MM.1S (cell line): ENCODE results near the gene INPP4B.

ENCODE experiments used
- DNase-seq: peaks from one replicate; pipeline ENCODE4 v3.0.0-alpha.2; 2015
- H2AFZ ChIP-seq: fragments of 300-600 bp; sonication (generic); 2 replicates; pipeline ENCODE4 v1.6.0; 2016; ENCODE audit warnings: antibody characterized with exemption, low read length
- H3F3A ChIP-seq: fragments of 300-600 bp; sonication (generic); 2 replicates; pipeline ENCODE4 v1.6.1; 2016; ENCODE audit warnings: mild to moderate bottlenecking, antibody characterized with exemption, low read length, moderate library complexity, mixed read lengths; ENCODE audit not compliant: insufficient read depth
- H3K27ac ChIP-seq: fragments of 300-600 bp; sonication (generic); 2 replicates; pipeline ENCODE4 v1.5.1; 2016; ENCODE audit warnings: mild to moderate bottlenecking, low read length
- H3K27me3 ChIP-seq: fragments of 300-600 bp; sonication (generic); replicated peaks from 2 replicates; pipeline ENCODE4 v1.6.0; 2016; ENCODE audit warnings: low read length; ENCODE audit not compliant: insufficient read depth
- H3K36me3 ChIP-seq: fragments of 300-600 bp; sonication (generic); replicated peaks from 2 replicates; pipeline ENCODE4 v1.6.1; 2016; ENCODE audit warnings: mild to moderate bottlenecking, low read length, mixed read lengths; ENCODE audit not compliant: insufficient read depth
- H3K4me1 ChIP-seq: fragments of 300-600 bp; sonication (generic); 2 replicates; pipeline ENCODE4 v1.6.1; 2016; ENCODE audit warnings: low read length, mixed read lengths
- H3K4me2 ChIP-seq: fragments of 300-600 bp; sonication (generic); 2 replicates; pipeline ENCODE4 v1.6.0; 2016; ENCODE audit warnings: low read depth, low read length
- H3K4me3 ChIP-seq: fragments of 300-600 bp; sonication (generic); 2 replicates; pipeline ENCODE4 v1.5.1; 2016; ENCODE audit warnings: low read length, mixed read lengths
- H3K79me2 ChIP-seq: fragments of 300-600 bp; sonication (generic); 2 replicates; pipeline ENCODE4 v1.6.1; 2016; ENCODE audit warnings: mixed run types, low read length, mixed read lengths
- H3K9ac ChIP-seq: fragments of 300-600 bp; sonication (generic); 2 replicates; pipeline ENCODE4 v1.6.1; 2016; ENCODE audit warnings: low read length, mixed read lengths
- H3K9me2 ChIP-seq: fragments of 300-600 bp; sonication (generic); replicated peaks from 2 replicates; pipeline ENCODE4 v1.6.1; 2016; ENCODE audit warnings: mild to moderate bottlenecking, low read length, mixed read lengths; ENCODE audit not compliant: insufficient read depth
- H3K9me3 ChIP-seq: fragments of 300-600 bp; sonication (generic); replicated peaks from 2 replicates; pipeline ENCODE4 v1.6.1; 2016; ENCODE audit warnings: mild to moderate bottlenecking, low read length, mixed read lengths; ENCODE audit not compliant: insufficient read depth
- H4K20me1 ChIP-seq: fragments of 300-600 bp; sonication (generic); 2 replicates; pipeline ENCODE4 v1.6.1; 2016; ENCODE audit warnings: mild to moderate bottlenecking, low read length, moderate library complexity, mixed read lengths; ENCODE audit not compliant: insufficient read depth
- CTCF ChIP-seq: fragments of 300-600 bp; sonication (generic); IDR thresholded peaks from 2 replicates; pipeline ENCODE4 v1.5.1; 2016; ENCODE audit warnings: antibody characterized with exemption, low read length, mixed read lengths
- EZH2 ChIP-seq: fragments of 300-600 bp; sonication (generic); optimal IDR thresholded peaks from 2 replicates; pipeline ENCODE3; 2017; ENCODE audit warnings: low read depth, mild to moderate bottlenecking, antibody characterized with exemption, low read length, mixed read lengths
- EZH2phosphoT487 ChIP-seq: fragments of 300-600 bp; sonication (generic); IDR thresholded peaks from 2 replicates; pipeline ENCODE4 v1.6.1; 2018; ENCODE audit warnings: antibody characterized with exemption, low read length

INPP4B gene

GRCh38 chr4:142777045-142777743 lies 68.9 kb downstream of the INPP4B start:
- H3K79me2 ChIP-seq: no peaks in the 10 kb centered on the region
- no peaks in the 10 kb centered on the region for H3K9me3 ChIP-seq
- no peak overlapping the region for H3K4me3 ChIP-seq
- no peaks in the 10 kb centered on the region for H3F3A ChIP-seq
- no peak for TF ChIP-seq CTCF
- no peak for TF ChIP-seq EZH2
- TF ChIP-seq EZH2phosphoT487: no peak
- H3K36me3 ChIP-seq: no peaks in the 10 kb centered on the region
- H3K27me3 ChIP-seq: no peaks in the 10 kb centered on the region
- no peaks in the 10 kb centered on the region for H4K20me1 ChIP-seq
- H3K9ac ChIP-seq: no peak overlapping the region
- H3K9me2 ChIP-seq: no peaks in the 10 kb centered on the region
- no peak overlapping the region for H3K4me2 ChIP-seq
- DNase-seq: no peak
- H2AFZ ChIP-seq: no peak overlapping the region
- no peaks in the 10 kb centered on the region for H3K4me1 ChIP-seq
- H3K27ac ChIP-seq: no peak overlapping the region

- no peak for DNase-seq
These were observed 70.1 kb downstream of the INPP4B start for GRCh38 chr4:142776026-142776425.

GRCh38 chr4:142773505-142773904 lies 72.6 kb downstream of the INPP4B start:
- Histone ChIP-seq H3K9ac (no peak overlapping the region), H3K9me2 (no peaks in the 10 kb centered on the region), H3K27me3 (no peaks in the 10 kb centered on the region), H3K27ac (no peak overlapping the region), H3K4me1 (no peaks in the 10 kb centered on the region), H2AFZ (no peak overlapping the region), H3K4me2 (no peak overlapping the region), H3K9me3 (no peaks in the 10 kb centered on the region), H3K36me3 (no peaks in the 10 kb centered on the region), H3F3A (no peaks in the 10 kb centered on the region), H4K20me1 (no peaks in the 10 kb centered on the region), H3K4me3 (no peak overlapping the region), H3K79me2 (no peaks in the 10 kb centered on the region)
- TF ChIP-seq EZH2phosphoT487 (no peak), EZH2 (no peak), CTCF (no peak)
- no peak for DNase-seq

More at GRCh38 chr4:142776026-142776425, 70.1 kb downstream of the INPP4B start:
- H3F3A ChIP-seq: no peaks in the 10 kb centered on the region
- H3K27ac ChIP-seq: no peak overlapping the region
- H3K27me3 ChIP-seq: no peaks in the 10 kb centered on the region
- no peaks in the 10 kb centered on the region for H3K79me2 ChIP-seq
- H3K36me3 ChIP-seq: no peaks in the 10 kb centered on the region
- TF ChIP-seq CTCF (no peak), EZH2phosphoT487 (no peak), EZH2 (no peak)
- H3K9ac ChIP-seq: no peak overlapping the region
- no peak overlapping the region for H3K4me2 ChIP-seq
- no peaks in the 10 kb centered on the region for H3K9me2 ChIP-seq
- H3K4me1 ChIP-seq: no peaks in the 10 kb centered on the region
- no peak overlapping the region for H2AFZ ChIP-seq
- H3K4me3 ChIP-seq: no peak overlapping the region
- no peaks in the 10 kb centered on the region for H4K20me1 ChIP-seq
- no peaks in the 10 kb centered on the region for H3K9me3 ChIP-seq
